H9 (cell line): ENCODE data around the gene TPRX2. TPM values are rescaled to one million over a fixed set of nuclear protein-coding genes. Genes with fewer than 3 reads are reported as not detected.
A peak's percentile ranks its signal among the peaks of the same experiment; 100 is the strongest.

Source experiments
- DNase-seq: peaks from one replicate; pipeline ENCODE4 v3.0.0-alpha.2; 2017
- H2AFZ ChIP-seq: one replicate; pipeline ENCODE4 v1.6.1; 2013; ENCODE audit warnings: mild to moderate bottlenecking, low read length, control low read depth, moderate library complexity
- H2AK5ac ChIP-seq: 2 replicates; pipeline ENCODE4 v1.6.1; 2013; ENCODE audit warnings: low read length, control low read depth, mixed read lengths; ENCODE audit not compliant: insufficient read length
- H2BK120ac ChIP-seq: one replicate; pipeline ENCODE4 v1.6.1; 2013; ENCODE audit warnings: low read depth, mild to moderate bottlenecking, low read length, control low read depth, inconsistent platforms; ENCODE audit not compliant: poor library complexity, severe bottlenecking
- H2BK12ac ChIP-seq: 2 replicates; pipeline ENCODE4 v1.6.1; 2013; ENCODE audit warnings: low read length, control low read depth, mixed read lengths, low read depth; ENCODE audit not compliant: insufficient read length
- H2BK15ac ChIP-seq: 2 replicates; pipeline ENCODE4 v1.6.1; 2013; ENCODE audit warnings: low read depth, low read length, control low read depth
- H2BK20ac ChIP-seq: one replicate; pipeline ENCODE4 v1.6.1; 2013; ENCODE audit warnings: low read depth, mild to moderate bottlenecking, low read length, control low read depth, inconsistent platforms; ENCODE audit not compliant: poor library complexity, severe bottlenecking
- H2BK5ac ChIP-seq: 2 replicates; pipeline ENCODE4 v1.6.1; 2013; ENCODE audit warnings: low read length, control low read depth, mixed read lengths; ENCODE audit not compliant: insufficient read length
- H3K14ac ChIP-seq: 2 replicates; pipeline ENCODE4 v1.6.1; 2013; ENCODE audit warnings: low read length, control low read depth; ENCODE audit not compliant: insufficient read depth
- H3K18ac ChIP-seq: 2 replicates; pipeline ENCODE4 v1.6.1; 2013; ENCODE audit warnings: low read depth, mild to moderate bottlenecking, mixed read lengths, low read length, control low read depth; ENCODE audit not compliant: insufficient read length
- H3K23ac ChIP-seq: 2 replicates; pipeline ENCODE4 v1.6.1; 2013; ENCODE audit warnings: low read length, control low read depth, mixed read lengths, low read depth; ENCODE audit not compliant: insufficient read length
- H3K23me2 ChIP-seq: 2 replicates; pipeline ENCODE4 v1.6.1; 2013; ENCODE audit warnings: low read depth, mild to moderate bottlenecking, mixed read lengths, low read length, control low read depth; ENCODE audit not compliant: insufficient read length, poor library complexity, severe bottlenecking
- H3K27ac ChIP-seq: 2 replicates; pipeline ENCODE4 v1.5.1; 2013; ENCODE audit warnings: low read length, control low read depth, mixed read lengths, low read depth; ENCODE audit not compliant: insufficient read length
- H3K27me3 ChIP-seq: 2 replicates; pipeline ENCODE4 v1.6.1; 2013; ENCODE audit warnings: low read length, control low read depth, inconsistent platforms; ENCODE audit not compliant: insufficient read depth
- H3K4ac ChIP-seq: 2 replicates; pipeline ENCODE4 v1.6.1; 2013; ENCODE audit warnings: low read depth, mild to moderate bottlenecking, control low read depth, inconsistent platforms, low read length, moderate library complexity
- H3K4me1 ChIP-seq: 2 replicates; pipeline ENCODE4 v1.6.1; 2013; ENCODE audit warnings: low read length, control low read depth, inconsistent platforms; ENCODE audit not compliant: insufficient read depth
- H3K4me2 ChIP-seq: 2 replicates; pipeline ENCODE4 v1.6.1; 2013; ENCODE audit warnings: low read length, control low read depth, mixed read lengths; ENCODE audit not compliant: insufficient read length, insufficient read depth
- H3K56ac ChIP-seq: 2 replicates; pipeline ENCODE4 v1.6.1; 2013; ENCODE audit warnings: low read depth, mild to moderate bottlenecking, mixed read lengths, low read length, control low read depth; ENCODE audit not compliant: insufficient read length
- H3K79me1 ChIP-seq: 2 replicates; pipeline ENCODE4 v1.6.1; 2013; ENCODE audit warnings: low read depth, mild to moderate bottlenecking, moderate library complexity, low read length, control low read depth, inconsistent platforms; ENCODE audit not compliant: insufficient read depth, poor library complexity, severe bottlenecking
- H3K79me2 ChIP-seq: 2 replicates; pipeline ENCODE4 v1.6.1; 2013; ENCODE audit warnings: low read length, control low read depth, inconsistent platforms; ENCODE audit not compliant: insufficient read depth
- H3K9ac ChIP-seq: 2 replicates; pipeline ENCODE4 v1.6.1; 2013; ENCODE audit warnings: low read length, control low read depth, mixed read lengths; ENCODE audit not compliant: insufficient read length; ENCODE audit errors: extremely low read depth
- H3K9me3 ChIP-seq: one replicate; pipeline ENCODE4 v1.6.1; 2013; ENCODE audit warnings: low read depth, low read length, inconsistent platforms; ENCODE audit not compliant: control insufficient read depth
- H3T11ph ChIP-seq: one replicate; pipeline ENCODE4 v1.6.1; 2013; ENCODE audit warnings: mild to moderate bottlenecking, low read length, control low read depth, inconsistent platforms
- H4K20me1 ChIP-seq: one replicate; pipeline ENCODE4 v1.6.1; 2013; ENCODE audit not compliant: control insufficient read depth, insufficient read length, insufficient read depth
- H4K5ac ChIP-seq: 2 replicates; pipeline ENCODE4 v1.6.1; 2013; ENCODE audit warnings: low read depth, mild to moderate bottlenecking, mixed read lengths, low read length, control low read depth; ENCODE audit not compliant: insufficient read length
- H4K8ac ChIP-seq: replicated peaks from 2 replicates; pipeline ENCODE4 v1.6.1; 2013; ENCODE audit warnings: low read length, control low read depth, mixed read lengths, low read depth; ENCODE audit not compliant: insufficient read length
- H4K91ac ChIP-seq: 2 replicates; pipeline ENCODE4 v1.6.1; 2013; ENCODE audit warnings: low read depth, mild to moderate bottlenecking, moderate library complexity, mixed read lengths, low read length, control low read depth; ENCODE audit not compliant: insufficient read length
- H3K27ac Mint-ChIP-seq, 3 experiments: 2 replicates in 2 of 3; 3 replicates in 1 of 3; pipeline ENCODE4 v1.8.0; 2020 to 2021; ENCODE audit warnings: mixed read lengths in 3 of 3, mild to moderate bottlenecking in 1 of 3, moderate library complexity in 1 of 3
- H3K27me3 Mint-ChIP-seq: 2 replicates; pipeline ENCODE4 v1.8.0; 2021; ENCODE audit warnings: low read depth, mild to moderate bottlenecking, moderate library complexity, mixed read lengths
- H3K36me3 Mint-ChIP-seq, 3 experiments: 2 replicates in 2 of 3; 3 replicates in 1 of 3; pipeline ENCODE4 v1.8.0; 2020 to 2021; ENCODE audit warnings: low read depth in 3 of 3, mixed read lengths in 3 of 3; ENCODE audit not compliant: insufficient read depth in 1 of 3
- H3K4me1 Mint-ChIP-seq, 2 experiments: 2 replicates each; pipeline ENCODE4 v1.8.0; 2020; ENCODE audit warnings: mixed read lengths in 2 of 2
- H3K4me3 Mint-ChIP-seq, 2 experiments: 2 replicates in 1 of 2; 3 replicates in 1 of 2; pipeline ENCODE4 v1.8.0; 2020 to 2021; ENCODE audit warnings: mild to moderate bottlenecking in 2 of 2, mixed read lengths in 2 of 2, moderate library complexity in 1 of 2
- H3K9me3 Mint-ChIP-seq, 2 experiments: 2 replicates in 1 of 2; 3 replicates in 1 of 2; pipeline ENCODE4 v1.8.0; 2020; ENCODE audit warnings: mild to moderate bottlenecking in 2 of 2, mixed read lengths in 2 of 2, moderate library complexity in 1 of 2
- CTCF ChIP-seq: fragments of 200-600 bp; sonication (generic); conservative IDR thresholded peaks from 3 replicates; pipeline ENCODE4 v1.8.0; 2021; ENCODE audit warnings: antibody characterized with exemption, mild to moderate bottlenecking
- WGBS: extraction: QIAGEN DNeasy Blood & Tissue Kit; methylation state at CpG from one replicate; pipeline ENCODE4 v1.1.7; 2013; ENCODE audit warnings: missing lambda C conversion rate, low lambda C conversion rate, mixed read lengths; ENCODE audit not compliant: insufficient read length; ENCODE audit errors: extremely low coverage; 5-methylcytosine and 5-hydroxymethylcytosine counted together
- total RNA-seq: library from RNA; stranded (reverse); gene quantifications from 2 replicates; pipeline ENCODE4 v1.2.1, GENCODE V29; 2021

Gene TPRX2
- total RNA-seq, 1 experiment from 2014 or later: not detected

GRCh38 chr19:47839913-47840312, 19.1 kb upstream of the TPRX2 start:
- no CpG with 5 or more reads among the region's 10 CpGs for WGBS
- H3K9me3 ChIP-seq: no peaks in the 10 kb centered on the region
- Mint-ChIP-seq H3K4me1 (peaks cover 19 to 22% of the 10 kb centered on the region in 2 experiments), H3K9me3 (no peaks in the 10 kb centered on the region), H3K36me3 (no peaks in the 10 kb centered on the region), H3K27ac (peak overlapping the region; percentile 56 to 75 (median 61); a peak in 4 of 7 replicates), H3K4me3 (peak overlapping the region in 1 of 2 experiments; percentile 33; a peak in 2 of 5 replicates), H3K27me3 (no peaks in the 10 kb centered on the region; the same call in 1 of the 2 replicates)
- no peak overlapping the region for H2BK120ac ChIP-seq
- no peak overlapping the region for H4K91ac ChIP-seq
- H3K18ac ChIP-seq: no peak overlapping the region
- no peak overlapping the region for H2BK20ac ChIP-seq
- H4K20me1 ChIP-seq: no peaks in the 10 kb centered on the region
- no peak for TF ChIP-seq CTCF
- no peaks in the 10 kb centered on the region for H3K27me3 ChIP-seq
- H2BK15ac ChIP-seq: no peak overlapping the region
- H3T11ph ChIP-seq: no peak overlapping the region
- H3K9ac ChIP-seq: no peak overlapping the region
- H3K23me2 ChIP-seq: no peaks in the 10 kb centered on the region
- H2AK5ac ChIP-seq: no peak overlapping the region
- H2BK12ac ChIP-seq: no peak overlapping the region
- H4K8ac ChIP-seq: no peak overlapping the region
- H3K27ac ChIP-seq: no peak overlapping the region
- no peaks in the 10 kb centered on the region for H3K4me1 ChIP-seq
- H3K56ac ChIP-seq: no peak overlapping the region
- no peak overlapping the region for H3K14ac ChIP-seq
- H2BK5ac ChIP-seq: no peak overlapping the region
- no peaks in the 10 kb centered on the region for H3K79me1 ChIP-seq
- no peak overlapping the region for H4K5ac ChIP-seq
- H2AFZ ChIP-seq: no peak overlapping the region
- no peak overlapping the region for H3K23ac ChIP-seq
- DNase-seq: peak; percentile 70
- no peaks in the 10 kb centered on the region for H3K79me2 ChIP-seq
- H3K4me2 ChIP-seq: no peak overlapping the region
- no peak overlapping the region for H3K4ac ChIP-seq
